Measurements from ENCODE around the gene CLDN14. TPM values are rescaled to one million over a fixed set of nuclear protein-coding genes. Genes with fewer than 3 reads are reported as not detected.

Gene CLDN14
- total RNA-seq, 2 experiments from 2014 or later = not detected

- Histone ChIP-seq H3K36me3 (ENCODE audit: insufficient read depth, low read length) (no peaks in the 10 kb centered on the region), H3K4me1 (ENCODE audit: insufficient read depth, low read length) (no peaks in the 10 kb centered on the region), H3K27me3 (ENCODE audit: control insufficient read depth in 1 of 2, insufficient read depth in 2 of 2, low read length in 2 of 2) (no peaks in the 10 kb centered on the region), H3K4me3 (ENCODE audit: low read length) (no peak overlapping the region), H3K27ac (ENCODE audit: low read depth in 1 of 2, low read length in 2 of 2) (no peak overlapping the region), H3K9me3 (ENCODE audit: control insufficient read depth in 1 of 2, insufficient read depth in 1 of 2, low read length in 2 of 2) (no peaks in the 10 kb centered on the region)
- Mint-ChIP-seq H3K4me1 (ENCODE audit: low read depth) (no peaks in the 10 kb centered on the region), H3K27ac (no peak overlapping the region), H3K9me3 (no peaks in the 10 kb centered on the region), H3K36me3 (ENCODE audit: low read depth) (no peaks in the 10 kb centered on the region), H3K27me3 (no peaks in the 10 kb centered on the region), H3K4me3 (no peak overlapping the region)
- no peak for DNase-seq
- ChIA-PET POLR2A (no interaction called here), CTCF (no interaction called here)
- intact Hi-C loops (cut with DNase I, micrococcal nuclease) = no loop called here
- TF ChIP-seq, protein P1, sequence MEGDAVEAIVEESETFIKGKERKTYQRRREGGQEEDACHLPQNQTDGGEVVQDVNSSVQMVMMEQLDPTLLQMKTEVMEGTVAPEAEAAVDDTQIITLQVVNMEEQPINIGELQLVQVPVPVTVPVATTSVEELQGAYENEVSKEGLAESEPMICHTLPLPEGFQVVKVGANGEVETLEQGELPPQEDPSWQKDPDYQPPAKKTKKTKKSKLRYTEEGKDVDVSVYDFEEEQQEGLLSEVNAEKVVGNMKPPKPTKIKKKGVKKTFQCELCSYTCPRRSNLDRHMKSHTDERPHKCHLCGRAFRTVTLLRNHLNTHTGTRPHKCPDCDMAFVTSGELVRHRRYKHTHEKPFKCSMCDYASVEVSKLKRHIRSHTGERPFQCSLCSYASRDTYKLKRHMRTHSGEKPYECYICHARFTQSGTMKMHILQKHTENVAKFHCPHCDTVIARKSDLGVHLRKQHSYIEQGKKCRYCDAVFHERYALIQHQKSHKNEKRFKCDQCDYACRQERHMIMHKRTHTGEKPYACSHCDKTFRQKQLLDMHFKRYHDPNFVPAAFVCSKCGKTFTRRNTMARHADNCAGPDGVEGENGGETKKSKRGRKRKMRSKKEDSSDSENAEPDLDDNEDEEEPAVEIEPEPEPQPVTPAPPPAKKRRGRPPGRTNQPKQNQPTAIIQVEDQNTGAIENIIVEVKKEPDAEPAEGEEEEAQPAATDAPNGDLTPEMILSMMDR (IDR thresholded peaks at IDR 0.05) = no peak
- ATAC-seq (ENCODE audit: poor library complexity) = no peak
Observed at GRCh38 chr21:36452281-36452825, 27.6 kb downstream of the CLDN14 start.

- Mint-ChIP-seq H3K27me3 (no peaks in the 10 kb centered on the region), H3K36me3 (ENCODE audit: low read depth) (no peaks in the 10 kb centered on the region)
Observed at GRCh38 chr21:36451506-36451905, 28.4 kb downstream of the CLDN14 start.

DNA sequence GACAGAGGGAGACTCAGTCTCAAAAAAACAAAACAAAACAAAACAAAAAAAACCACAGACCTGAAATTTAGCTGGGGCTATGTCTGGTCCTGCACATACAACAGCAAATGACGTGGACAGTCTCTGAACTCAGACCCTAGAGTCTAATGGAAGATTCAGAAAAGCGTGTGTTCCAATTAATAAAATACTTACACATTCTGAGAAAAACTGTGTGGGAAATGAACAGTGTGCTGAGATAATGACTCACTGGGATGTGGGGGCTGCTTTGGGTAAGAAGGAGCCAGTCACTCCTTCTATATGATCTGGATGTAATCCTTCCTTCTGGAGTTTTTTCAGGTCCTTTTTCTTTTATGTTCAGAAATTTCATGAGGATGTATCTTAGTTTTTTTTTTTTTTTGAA lies 29.4 kb downstream of the CLDN14 start:
- no peak overlapping the region for H3K4me3 ChIP-seq (ENCODE audit: low read length)
- Mint-ChIP-seq H3K27ac (no peak overlapping the region), H3K4me1 (ENCODE audit: low read depth) (no peaks in the 10 kb centered on the region), H3K36me3 (ENCODE audit: low read depth) (no peaks in the 10 kb centered on the region), H3K27me3 (no peaks in the 10 kb centered on the region), H3K9me3 (no peaks in the 10 kb centered on the region), H3K4me3 (no peak overlapping the region)
- TF ChIP-seq, protein P1 (IDR thresholded peaks at IDR 0.05) = no peak
- POLR2A ChIA-PET = no interaction called here
- no peaks in the 10 kb centered on the region for H3K9me3 ChIP-seq (ENCODE audit: control insufficient read depth in 1 of 2, insufficient read depth in 1 of 2, low read length in 2 of 2)
- no peaks in the 10 kb centered on the region for H3K4me1 ChIP-seq (ENCODE audit: insufficient read depth, low read length)
- peaks cover 0 to 3% of the 10 kb centered on the region in 2 experiments for H3K27me3 ChIP-seq (ENCODE audit: control insufficient read depth in 1 of 2, insufficient read depth in 2 of 2, low read length in 2 of 2)
- CTCF ChIA-PET = no interaction called here
- DNase-seq (no peak), ATAC-seq (ENCODE audit: poor library complexity) (no peak)
- H3K27ac ChIP-seq (ENCODE audit: low read depth in 1 of 2, low read length in 2 of 2) = no peak overlapping the region
- no peaks in the 10 kb centered on the region for H3K36me3 ChIP-seq (ENCODE audit: insufficient read depth, low read length)
- intact Hi-C loops (cut with DNase I, micrococcal nuclease) = no loop called here

More at GRCh38 chr21:36451506-36451905, 28.4 kb downstream of the CLDN14 start:
- ChIA-PET CTCF (no interaction called here), POLR2A (no interaction called here)
- TF ChIP-seq, protein P1 (IDR thresholded peaks at IDR 0.05) = no peak
- H3K27ac Mint-ChIP-seq = no peak overlapping the region
- Histone ChIP-seq H3K27ac (ENCODE audit: low read depth in 1 of 2, low read length in 2 of 2) (no peak overlapping the region), H3K36me3 (ENCODE audit: insufficient read depth, low read length) (no peaks in the 10 kb centered on the region), H3K4me1 (ENCODE audit: insufficient read depth, low read length) (no peaks in the 10 kb centered on the region), H3K9me3 (ENCODE audit: control insufficient read depth in 1 of 2, insufficient read depth in 1 of 2, low read length in 2 of 2) (no peaks in the 10 kb centered on the region), H3K4me3 (ENCODE audit: low read length) (no peak overlapping the region), H3K27me3 (ENCODE audit: control insufficient read depth in 1 of 2, insufficient read depth in 2 of 2, low read length in 2 of 2) (peaks cover 0 to 3% of the 10 kb centered on the region in 2 experiments)
- no peak for ATAC-seq (ENCODE audit: poor library complexity)
- H3K4me1 Mint-ChIP-seq (ENCODE audit: low read depth) = no peaks in the 10 kb centered on the region
- no peaks in the 10 kb centered on the region for H3K9me3 Mint-ChIP-seq
- no peak for DNase-seq
- H3K4me3 Mint-ChIP-seq = no peak overlapping the region
- intact Hi-C loops (cut with DNase I, micrococcal nuclease) = no loop called here

Data from CD4-positive, alpha-beta T cell (primary cell).